Measurements from ENCODE around the gene SULT6B1.
"Not testable (repeated sequence)": the region's sequence is repeated elsewhere in the genome, so short reads cannot be mapped to it uniquely, and the experiment has no call there.

The SULT6B1 gene, protein sequence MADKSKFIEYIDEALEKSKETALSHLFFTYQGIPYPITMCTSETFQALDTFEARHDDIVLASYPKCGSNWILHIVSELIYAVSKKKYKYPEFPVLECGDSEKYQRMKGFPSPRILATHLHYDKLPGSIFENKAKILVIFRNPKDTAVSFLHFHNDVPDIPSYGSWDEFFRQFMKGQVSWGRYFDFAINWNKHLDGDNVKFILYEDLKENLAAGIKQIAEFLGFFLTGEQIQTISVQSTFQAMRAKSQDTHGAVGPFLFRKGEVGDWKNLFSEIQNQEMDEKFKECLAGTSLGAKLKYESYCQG

DNA sequence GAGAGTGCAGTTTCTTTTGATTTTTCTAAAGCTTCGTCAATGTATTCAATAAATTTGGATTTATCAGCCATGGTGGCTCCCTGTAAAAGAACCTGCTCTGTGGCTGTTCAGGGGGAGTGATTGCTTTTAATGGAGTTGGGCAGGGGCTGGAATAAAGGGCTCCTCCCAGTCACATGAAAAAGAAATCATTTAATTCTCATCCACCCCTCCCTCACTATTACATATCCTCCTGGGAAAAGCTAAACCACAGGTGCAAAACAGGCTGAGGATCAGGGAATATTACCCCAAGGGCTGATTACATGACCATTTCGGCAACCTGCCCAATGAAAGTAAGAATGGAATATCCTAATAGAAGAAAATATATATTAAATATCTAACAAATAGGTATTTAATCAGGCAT lies at the start of gene SULT6B1:
SULT6B1 (minus strand) TSS at position 101 of the 400 bp plus-strand sequence; CDS start at position 71, 30 bp downstream.
- no peak for DNase-seq (ENCODE audit: low read depth)

GRCh38 chr2:37232131-37232933 lies 43.9 kb upstream of the SULT6B1 start:
- no peak for DNase-seq (ENCODE audit: low read depth)

- peak; percentile 79 for DNase-seq (ENCODE audit: low read depth)
Measured at GRCh38 chr2:37231241-37232130, 43.0 kb upstream of the SULT6B1 start, which contains the start of the genes CEBPZ and NDUFAF7. Gene CEBPZ, minus strand, starts transcription at chr2:37231596. Its CDS starts 29 bp downstream, at chr2:37231567. Gene NDUFAF7, plus strand, starts transcription at chr2:37231658. Its CDS starts 48 bp downstream, at chr2:37231706.

- DNase-seq (ENCODE audit: low read depth): no peak
Measured at GRCh38 chr2:37230581-37230980, 42.1 kb upstream of the SULT6B1 start.

- no peak for DNase-seq (ENCODE audit: low read depth)
Measured at GRCh38 chr2:37228788-37229187, 40.3 kb upstream of the SULT6B1 start.

GRCh38 chr2:37226863-37227262 lies 38.4 kb upstream of the SULT6B1 start:
- DNase-seq (ENCODE audit: low read depth): no peak

GRCh38 chr2:37225129-37225528 lies 36.7 kb upstream of the SULT6B1 start:
- not testable (repeated sequence) for DNase-seq (ENCODE audit: low read depth)

DNA sequence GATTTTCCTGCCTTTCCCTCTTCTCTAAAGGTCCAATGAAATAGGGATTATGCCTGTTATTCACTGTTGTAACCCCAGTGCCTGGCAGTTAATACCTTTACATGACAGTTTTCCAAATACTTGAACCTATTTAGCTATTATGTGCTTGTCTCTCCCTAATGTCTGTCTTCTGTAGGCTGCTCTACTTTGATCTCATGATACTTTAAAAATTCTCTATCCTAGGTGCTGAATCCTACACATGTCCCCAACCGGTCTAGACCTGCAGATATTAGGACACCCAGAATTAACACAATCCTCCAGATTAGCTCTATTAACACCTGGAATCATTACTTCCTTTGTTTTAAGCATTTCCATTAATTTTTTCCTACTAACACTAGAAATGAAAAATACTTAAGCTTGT lies 35.6 kb upstream of the SULT6B1 start:
- DNase-seq (ENCODE audit: low read depth): no peak

DNA sequence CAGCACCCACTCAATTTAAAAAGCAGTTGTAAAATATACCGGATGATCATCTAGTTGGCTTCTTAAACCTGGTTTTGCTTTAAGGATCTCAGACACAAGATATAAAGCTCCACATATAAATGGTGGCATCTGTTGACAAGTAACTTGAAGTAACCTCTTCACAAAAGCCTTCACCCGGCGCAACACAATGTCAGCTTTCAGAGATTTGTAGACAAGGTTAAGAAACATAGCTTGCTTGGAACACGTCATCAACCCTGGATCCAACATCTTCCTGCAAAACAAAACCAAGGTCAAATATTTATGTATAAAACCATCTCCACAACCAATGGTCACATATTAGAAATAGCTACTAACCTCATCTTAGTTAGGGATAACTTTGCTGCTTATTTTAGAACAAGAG lies 34.7 kb upstream of the SULT6B1 start:
- DNase-seq (ENCODE audit: low read depth): no peak

DNA sequence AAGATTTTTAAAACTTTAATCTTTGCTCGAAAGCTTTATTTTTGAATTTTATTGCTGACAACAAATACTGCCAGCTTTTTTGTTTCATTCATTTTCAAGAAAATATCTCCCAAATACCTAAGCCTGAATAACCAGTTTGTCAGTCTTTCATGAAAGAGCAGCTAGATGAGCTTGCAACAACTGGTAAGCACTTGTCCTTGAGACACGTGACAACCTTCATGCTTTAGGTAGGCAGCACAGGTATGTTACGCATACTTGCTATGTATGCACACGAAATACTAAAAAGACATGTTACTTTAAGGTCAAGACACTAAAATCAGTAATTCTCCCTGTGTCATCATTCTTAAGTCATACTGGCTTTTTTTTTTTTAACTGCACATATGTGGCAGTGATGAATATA lies 30.6 kb upstream of the SULT6B1 start:
- no peak for DNase-seq (ENCODE audit: low read depth)

DNA sequence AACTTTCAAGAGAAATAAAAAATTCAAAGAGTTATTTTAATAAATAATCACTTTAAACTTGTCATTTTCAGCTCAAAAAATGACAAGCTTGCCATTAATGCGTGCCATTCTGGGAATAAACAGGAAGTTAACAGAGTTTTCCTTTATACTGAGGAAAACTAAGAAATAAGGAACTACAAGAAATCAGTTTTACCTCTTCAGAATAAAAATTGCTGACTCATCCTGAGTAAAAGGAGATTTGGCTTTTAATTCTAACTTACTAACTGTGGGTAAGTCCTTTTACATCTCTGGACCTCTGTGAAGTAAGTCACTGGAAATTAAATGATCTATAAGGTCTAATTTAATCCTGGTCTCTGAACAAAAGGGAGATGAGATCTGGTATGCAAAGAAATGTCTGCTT lies 26.8 kb upstream of the SULT6B1 start:
- DNase-seq (ENCODE audit: low read depth): no peak

GRCh38 chr2:37211939-37212338 lies 23.5 kb upstream of the SULT6B1 start:
- no peak for DNase-seq (ENCODE audit: low read depth)

DNA sequence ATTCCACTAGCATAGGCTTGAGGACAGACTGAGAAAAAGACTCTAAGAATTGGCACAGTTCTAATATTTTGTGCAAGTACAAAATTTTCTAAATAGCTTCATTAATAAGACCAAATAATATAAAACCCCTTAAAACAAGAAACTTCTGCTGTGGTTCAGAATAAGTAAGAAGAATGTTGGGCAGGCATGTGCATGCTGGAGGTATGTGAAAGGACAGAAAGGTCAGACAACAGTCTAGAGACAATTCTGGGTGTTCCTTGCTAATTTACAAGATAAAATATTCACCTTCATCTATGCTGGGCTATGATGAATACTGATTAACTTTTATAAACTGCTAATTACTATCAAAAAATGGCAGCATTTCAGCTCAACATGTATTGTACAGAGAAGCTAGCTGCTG lies 22.7 kb upstream of the SULT6B1 start:
- DNase-seq (ENCODE audit: low read depth): no peak

DNA sequence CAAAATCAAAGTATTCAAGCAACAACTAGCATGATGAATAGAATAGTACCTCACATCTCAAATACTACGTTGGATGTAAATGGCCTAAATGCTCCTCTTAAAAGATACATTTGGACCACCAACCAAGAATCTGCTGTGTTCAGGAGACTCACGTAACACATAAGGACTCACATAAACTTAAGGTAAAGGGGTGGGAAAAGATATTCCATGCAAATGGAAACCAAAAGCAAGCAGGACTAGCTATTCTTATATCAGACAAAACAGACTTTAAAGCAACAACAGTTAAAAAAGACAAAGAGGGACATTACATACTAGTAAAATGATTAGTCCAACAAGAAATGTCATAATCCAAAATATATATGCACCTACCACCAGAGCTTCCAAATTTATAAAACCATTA lies 18.3 kb upstream of the SULT6B1 start:
- DNase-seq (ENCODE audit: low read depth): not testable (repeated sequence)

GRCh38 chr2:37205689-37206341 lies 17.3 kb upstream of the SULT6B1 start:
- no peak for DNase-seq (ENCODE audit: low read depth)

DNA sequence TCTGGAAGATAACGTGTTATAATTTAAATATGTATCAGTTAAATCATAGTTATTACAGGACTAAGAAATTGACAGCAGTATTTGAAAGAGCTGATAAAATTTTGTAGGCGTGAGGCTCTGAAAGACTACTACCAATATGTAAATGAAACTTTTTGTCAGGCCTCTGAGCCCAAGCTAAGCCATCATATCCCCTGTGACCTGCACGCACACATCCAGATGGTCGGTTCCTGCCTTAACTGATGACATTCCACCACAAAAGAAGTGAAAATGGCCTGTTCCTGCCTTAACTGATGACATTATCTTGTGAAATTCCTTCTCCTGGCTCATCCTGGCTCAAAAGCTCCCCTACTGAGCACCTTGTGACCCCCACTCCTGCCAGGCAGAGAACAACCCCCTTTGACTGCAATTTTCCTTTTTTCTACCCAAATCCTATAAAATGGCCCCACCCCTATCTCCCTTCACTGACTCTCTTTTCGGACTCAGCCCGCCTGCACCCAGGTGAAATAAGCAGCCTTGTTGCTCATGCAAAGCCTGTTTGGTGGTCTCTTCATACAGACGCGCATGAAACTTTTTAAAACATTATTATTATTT lies 16.7 kb upstream of the SULT6B1 start:
- DNase-seq (ENCODE audit: low read depth): not testable (repeated sequence)

DNA sequence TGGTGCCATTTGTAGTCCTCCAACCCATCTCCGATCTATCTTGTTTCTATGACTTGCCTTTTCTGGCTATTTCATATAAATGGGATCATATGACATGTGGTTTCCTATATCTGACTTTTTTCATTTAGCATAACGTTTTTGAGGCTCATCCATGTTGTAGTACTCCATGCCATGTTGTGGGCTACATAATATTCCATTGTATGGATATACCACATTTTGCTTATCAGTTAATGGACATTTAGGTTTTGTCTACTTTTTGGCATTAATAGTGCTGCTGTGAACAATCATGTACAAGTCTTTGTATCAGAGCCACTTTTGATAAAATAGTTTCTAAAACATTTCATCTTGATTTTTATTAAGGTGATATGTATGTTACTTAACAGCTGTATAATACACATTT lies 15.2 kb upstream of the SULT6B1 start:
- DNase-seq (ENCODE audit: low read depth): no peak

DNA sequence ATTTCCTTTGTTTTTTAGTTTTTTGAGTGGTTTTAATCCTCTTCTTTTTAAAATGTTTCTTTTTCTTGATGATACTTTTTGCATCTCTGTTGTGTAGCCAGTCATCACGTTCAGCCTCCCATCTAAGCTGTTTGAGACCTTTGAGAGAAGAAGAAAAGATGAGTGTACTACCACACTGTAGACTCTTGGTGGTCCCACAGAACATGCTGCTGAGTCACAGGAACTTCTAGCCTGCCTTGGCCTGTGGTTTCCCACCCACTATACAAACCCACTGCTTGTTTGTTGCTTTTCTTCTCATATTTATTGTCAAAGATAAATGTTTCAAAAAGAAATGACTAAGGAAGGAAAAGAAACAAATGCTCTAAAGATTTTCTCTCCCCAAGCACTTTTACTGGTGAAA lies 13.3 kb upstream of the SULT6B1 start:
- DNase-seq (ENCODE audit: low read depth): no peak

GRCh38 chr2:37201208-37201607 lies 12.7 kb upstream of the SULT6B1 start:
- DNase-seq (ENCODE audit: low read depth): no peak

DNA sequence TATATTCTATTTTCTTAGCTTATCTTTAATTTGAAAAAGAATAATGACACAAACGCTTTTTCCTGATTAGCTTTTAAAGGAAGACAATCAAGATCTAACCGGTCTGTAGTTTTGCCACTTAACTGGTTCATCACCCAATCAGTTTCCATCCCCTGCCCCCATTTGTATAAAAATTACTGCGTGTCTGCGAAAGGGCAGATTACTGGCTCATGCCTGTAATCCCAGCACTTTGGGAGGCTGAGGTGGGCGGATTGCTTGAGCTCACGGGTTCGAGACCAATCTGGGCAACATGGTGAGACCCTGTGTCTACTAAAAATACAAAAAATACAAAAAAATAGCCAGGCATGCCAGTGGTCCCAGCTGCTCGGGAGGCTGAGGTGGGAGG lies 10.2 kb upstream of the SULT6B1 start:
- no peak for DNase-seq (ENCODE audit: low read depth)

Measured in activated T-helper 1 cell treated with Interleukin-2 at 50 U/mL for 16 hours (primary cell).